ENCODE measurements around the gene ZNF521. TPM values are rescaled to one million over a fixed set of nuclear protein-coding genes. Genes with fewer than 3 reads are reported as not detected.

ZNF521 gene
- total and polyA plus RNA-seq, 4 donors: 0.50 to 3.7 (median 1.5) TPM

DNA sequence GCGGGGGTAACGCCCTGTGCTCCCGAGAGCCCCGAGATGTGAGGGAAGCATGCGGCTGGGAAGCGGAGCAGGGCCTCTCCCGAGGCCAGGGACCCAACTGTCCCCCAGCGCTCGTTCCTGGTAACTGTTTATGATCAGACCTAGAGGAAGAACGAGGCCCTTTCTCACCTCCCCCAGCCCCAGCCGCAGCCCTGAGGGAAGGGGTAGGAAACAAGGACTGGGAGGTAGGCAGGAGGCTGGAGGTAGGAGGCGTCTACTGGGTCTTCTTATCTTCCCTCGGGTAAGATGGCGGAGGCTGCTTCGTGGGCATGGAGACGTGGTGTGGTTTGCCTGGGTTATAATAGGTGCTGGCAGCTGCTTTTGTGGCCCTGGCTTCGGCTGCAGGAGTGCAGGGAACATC is 335.8 kb downstream of the ZNF521 start:
- no peak for DNase-seq (ENCODE audit: low spot score)
- Histone ChIP-seq H3K27me3 (ENCODE audit: control insufficient read depth in 4 of 4, insufficient read depth in 4 of 4, low read length in 3 of 4) (no peaks in the 10 kb centered on the region), H3K4me3 (ENCODE audit: low read depth in 1 of 3, low read length in 3 of 3) (no peak overlapping the region), H3K36me3 (ENCODE audit: control insufficient read depth in 4 of 4, insufficient read depth in 3 of 4, low read depth in 1 of 4, low read length in 3 of 4) (no peaks in the 10 kb centered on the region), H3K4me1 (ENCODE audit: control insufficient read depth in 4 of 4, insufficient read depth in 4 of 4, low read length in 3 of 4) (no peaks in the 10 kb centered on the region), H3K9me3 (ENCODE audit: control insufficient read depth in 4 of 4, low read length in 3 of 4) (peaks cover 0 to 2% (median 2%) of the 10 kb centered on the region in 4 donors), H3K9ac (ENCODE audit: low read depth in 1 of 2, low read length in 2 of 2) (no peak overlapping the region), H3K27ac (ENCODE audit: low read depth in 1 of 2, low read length in 2 of 2) (no peak overlapping the region)
- WGBS: 84% methylated on average over 17 of the region's 17 CpGs
- TF ChIP-seq EGR1 (IDR thresholded peaks at IDR 0.05; ENCODE audit: low read depth in 2 of 2) (no peak), JUND (IDR thresholded peaks at IDR 0.05) (no peak), FOXA2 (IDR thresholded peaks at IDR 0.05) (no peak), HNF4A (conservative IDR thresholded peaks at IDR 0.05) (no peak), YY1 (IDR thresholded peaks at IDR 0.05) (no peak)
- TF ChIP-seq, protein P1, sequence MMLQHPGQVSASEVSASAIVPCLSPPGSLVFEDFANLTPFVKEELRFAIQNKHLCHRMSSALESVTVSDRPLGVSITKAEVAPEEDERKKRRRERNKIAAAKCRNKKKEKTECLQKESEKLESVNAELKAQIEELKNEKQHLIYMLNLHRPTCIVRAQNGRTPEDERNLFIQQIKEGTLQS (IDR thresholded peaks at IDR 0.05): no peak
- TF ChIP-seq, protein P2, sequence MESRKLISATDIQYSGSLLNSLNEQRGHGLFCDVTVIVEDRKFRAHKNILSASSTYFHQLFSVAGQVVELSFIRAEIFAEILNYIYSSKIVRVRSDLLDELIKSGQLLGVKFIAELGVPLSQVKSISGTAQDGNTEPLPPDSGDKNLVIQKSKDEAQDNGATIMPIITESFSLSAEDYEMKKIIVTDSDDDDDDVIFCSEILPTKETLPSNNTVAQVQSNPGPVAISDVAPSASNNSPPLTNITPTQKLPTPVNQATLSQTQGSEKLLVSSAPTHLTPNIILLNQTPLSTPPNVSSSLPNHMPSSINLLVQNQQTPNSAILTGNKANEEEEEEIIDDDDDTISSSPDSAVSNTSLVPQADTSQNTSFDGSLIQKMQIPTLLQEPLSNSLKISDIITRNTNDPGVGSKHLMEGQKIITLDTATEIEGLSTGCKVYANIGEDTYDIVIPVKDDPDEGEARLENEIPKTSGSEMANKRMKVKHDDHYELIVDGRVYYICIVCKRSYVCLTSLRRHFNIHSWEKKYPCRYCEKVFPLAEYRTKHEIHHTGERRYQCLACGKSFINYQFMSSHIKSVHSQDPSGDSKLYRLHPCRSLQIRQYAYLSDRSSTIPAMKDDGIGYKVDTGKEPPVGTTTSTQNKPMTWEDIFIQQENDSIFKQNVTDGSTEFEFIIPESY (IDR thresholded peaks at IDR 0.05): no peak
- TF ChIP-seq, protein P3, sequence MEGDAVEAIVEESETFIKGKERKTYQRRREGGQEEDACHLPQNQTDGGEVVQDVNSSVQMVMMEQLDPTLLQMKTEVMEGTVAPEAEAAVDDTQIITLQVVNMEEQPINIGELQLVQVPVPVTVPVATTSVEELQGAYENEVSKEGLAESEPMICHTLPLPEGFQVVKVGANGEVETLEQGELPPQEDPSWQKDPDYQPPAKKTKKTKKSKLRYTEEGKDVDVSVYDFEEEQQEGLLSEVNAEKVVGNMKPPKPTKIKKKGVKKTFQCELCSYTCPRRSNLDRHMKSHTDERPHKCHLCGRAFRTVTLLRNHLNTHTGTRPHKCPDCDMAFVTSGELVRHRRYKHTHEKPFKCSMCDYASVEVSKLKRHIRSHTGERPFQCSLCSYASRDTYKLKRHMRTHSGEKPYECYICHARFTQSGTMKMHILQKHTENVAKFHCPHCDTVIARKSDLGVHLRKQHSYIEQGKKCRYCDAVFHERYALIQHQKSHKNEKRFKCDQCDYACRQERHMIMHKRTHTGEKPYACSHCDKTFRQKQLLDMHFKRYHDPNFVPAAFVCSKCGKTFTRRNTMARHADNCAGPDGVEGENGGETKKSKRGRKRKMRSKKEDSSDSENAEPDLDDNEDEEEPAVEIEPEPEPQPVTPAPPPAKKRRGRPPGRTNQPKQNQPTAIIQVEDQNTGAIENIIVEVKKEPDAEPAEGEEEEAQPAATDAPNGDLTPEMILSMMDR (IDR thresholded peaks at IDR 0.05; ENCODE audit: low read depth, low read length, missing input control): no peak
